ENCODE measurements around the gene SEC62. TPM values are rescaled to one million over a fixed set of nuclear protein-coding genes. Genes with fewer than 3 reads are reported as not detected.
A peak's percentile ranks its signal among the peaks of the same experiment; 100 is the strongest.

Gene SEC62
- total RNA-seq = 94.6 and 103 TPM in 2 replicates
- long read RNA-seq, full-length matches to known transcripts = 19 of 48 reads
- long read RNA-seq, partial matches to known transcripts = 15 of 48 reads
- long read RNA-seq, other reads (novel, unspliced or antisense) = 14 of 48 reads

- Mint-ChIP-seq H3K4me3 (ENCODE audit: low read depth) (peak within 1 kb of the TSS; percentile 93), H3K4me1 (ENCODE audit: low read depth) (peaks cover 20% of the 10 kb centered on the region), H3K36me3 (ENCODE audit: insufficient read depth) (no peaks in the 10 kb centered on the region), H3K27me3 (peaks cover 12% of the 10 kb centered on the region), H3K27ac (peak within 1 kb of the TSS; percentile 100), H3K9me3 (ENCODE audit: low read depth) (peaks cover 4% of the 10 kb centered on the region)
- TF ChIP-seq CTCF (IDR thresholded peaks at IDR 0.05; ENCODE audit: unreplicated experiment) = peak; percentile 50
- peak; percentile 93 for DNase-seq (ENCODE audit: low spot score, unreplicated experiment)
Measured at GRCh38 chr3:169966428-169966950, at the start of gene SEC62. Gene SEC62, plus strand, starts transcription at chr3:169966807. Its CDS starts 16 bp downstream, at chr3:169966823.

- H3K4me1 Mint-ChIP-seq (ENCODE audit: low read depth) = no peaks in the 10 kb centered on the region
- H3K27ac Mint-ChIP-seq = no peak overlapping the region
- no peak overlapping the region for H3K4me3 Mint-ChIP-seq (ENCODE audit: low read depth)
- no peaks in the 10 kb centered on the region for H3K36me3 Mint-ChIP-seq (ENCODE audit: insufficient read depth)
- H3K27me3 Mint-ChIP-seq = no peaks in the 10 kb centered on the region
- no peak for TF ChIP-seq CTCF (IDR thresholded peaks at IDR 0.05; ENCODE audit: unreplicated experiment)
- no peaks in the 10 kb centered on the region for H3K9me3 Mint-ChIP-seq (ENCODE audit: low read depth)
- no peak for DNase-seq (ENCODE audit: low spot score, unreplicated experiment)
Measured at GRCh38 chr3:169923189-169923588, 43.4 kb upstream of the SEC62 start.

- Mint-ChIP-seq H3K9me3 (ENCODE audit: low read depth) (no peaks in the 10 kb centered on the region), H3K4me1 (ENCODE audit: low read depth) (no peaks in the 10 kb centered on the region), H3K36me3 (ENCODE audit: insufficient read depth) (no peaks in the 10 kb centered on the region), H3K27me3 (no peaks in the 10 kb centered on the region), H3K27ac (no peak overlapping the region), H3K4me3 (ENCODE audit: low read depth) (no peak overlapping the region)
- no peak for DNase-seq (ENCODE audit: low spot score, unreplicated experiment)
- TF ChIP-seq CTCF (IDR thresholded peaks at IDR 0.05; ENCODE audit: unreplicated experiment) = no peak
Measured at GRCh38 chr3:169923831-169924230, 42.8 kb upstream of the SEC62 start.

- Mint-ChIP-seq H3K4me3 (ENCODE audit: low read depth) (no peak overlapping the region), H3K27me3 (peaks cover 10% of the 10 kb centered on the region), H3K27ac (no peak overlapping the region), H3K4me1 (ENCODE audit: low read depth) (no peaks in the 10 kb centered on the region), H3K9me3 (ENCODE audit: low read depth) (no peaks in the 10 kb centered on the region), H3K36me3 (ENCODE audit: insufficient read depth) (no peaks in the 10 kb centered on the region)
- no peak for DNase-seq (ENCODE audit: low spot score, unreplicated experiment)
- TF ChIP-seq CTCF (IDR thresholded peaks at IDR 0.05; ENCODE audit: unreplicated experiment) = no peak
Measured at GRCh38 chr3:169929830-169930519, 36.6 kb upstream of the SEC62 start.

GRCh38 chr3:169930843-169931242, 35.8 kb upstream of the SEC62 start:
- no peak for TF ChIP-seq CTCF (IDR thresholded peaks at IDR 0.05; ENCODE audit: unreplicated experiment)
- Mint-ChIP-seq H3K9me3 (ENCODE audit: low read depth) (no peaks in the 10 kb centered on the region), H3K36me3 (ENCODE audit: insufficient read depth) (no peaks in the 10 kb centered on the region), H3K27ac (no peak overlapping the region), H3K4me3 (ENCODE audit: low read depth) (no peak overlapping the region), H3K27me3 (peaks cover 18% of the 10 kb centered on the region), H3K4me1 (ENCODE audit: low read depth) (no peaks in the 10 kb centered on the region)
- DNase-seq (ENCODE audit: low spot score, unreplicated experiment) = no peak

All from progenitor cell of endocrine pancreas (in vitro differentiated cells).